CD4-positive, alpha-beta T cell treated with Interleukin-1 beta for 1 hour (primary cell): ENCODE results near the gene RBM7.

Source experiments
- DNase-seq, 2 donors: peaks; one replicate each; pipeline ENCODE4 v3.0.0-alpha.2; 2020 to 2022

The RBM7 gene

GRCh38 chr11:114449845-114450244 is 49.4 kb downstream of the RBM7 start:
- DNase-seq, result no peak

- DNase-seq, result no peak
These were observed 51.9 kb downstream of the RBM7 start for GRCh38 chr11:114452399-114452798.
